SK-N-SH (cell line): ENCODE results near the gene ME3. TPM values are rescaled to one million over a fixed set of nuclear protein-coding genes. Genes with fewer than 3 reads are reported as not detected.

Source experiments
- CTCF ChIA-PET: fragments of 300-600, 350-600 bp; formaldehyde crosslinking; extraction: SDS; loops from one replicate; lab custom pipeline; 2021; lab: Yijun Ruan, JAX
- POLR2A ChIA-PET: fragments of 350-600 bp; sonication (Branson Sonifier 250); formaldehyde crosslinking; extraction: SDS; loops from one replicate; lab custom pipeline; 2020; ENCODE audit warnings: antibody characterized with exemption, inconsistent platforms; lab: Yijun Ruan, JAX
- DNase-seq: peaks from one replicate; pipeline ENCODE4 v3.0.0; 2012
- H2AFZ ChIP-seq: fragments of 200-600 bp; sonication (generic); 2 replicates; pipeline ENCODE4 v1.8.1; 2016; ENCODE audit warnings: antibody characterized with exemption, mild to moderate bottlenecking, low read depth
- H3F3A ChIP-seq: fragments of 200-600 bp; sonication (generic); replicated peaks from 2 replicates; pipeline ENCODE3; 2016; ENCODE audit warnings: antibody characterized with exemption, mild to moderate bottlenecking; ENCODE audit not compliant: insufficient read depth
- H3K27ac ChIP-seq, 2 experiments: fragments of 200-500 bp in 1 of 2; fragments of 200-600 bp in 1 of 2; sonication (Bioruptor generic) in 1 of 2; sonication (generic), shearing (Covaris generic) in 1 of 2; 2 replicates each; pipeline versions ENCODE4 v1.5.1 to v1.6.1; 2014 to 2016; ENCODE audit warnings: low read depth in 2 of 2, inconsistent platforms in 1 of 2, low read length in 1 of 2, mild to moderate bottlenecking in 1 of 2, mixed read lengths in 1 of 2
- H3K27me3 ChIP-seq: fragments of 200-600 bp; sonication (generic), shearing (Covaris generic); 2 replicates; pipeline ENCODE4 v1.6.1; 2016; ENCODE audit warnings: mixed run types; ENCODE audit not compliant: insufficient read depth
- H3K36me3 ChIP-seq, 2 experiments: fragments of 200-500 bp in 1 of 2; fragments of 200-600 bp in 1 of 2; sonication (Bioruptor generic) in 1 of 2; sonication (generic) in 1 of 2; replicated peaks in 1 of 2; 2 replicates each; pipeline versions ENCODE3 to v1.5.1; 2014 to 2016; ENCODE audit warnings: low read length in 1 of 2, mild to moderate bottlenecking in 1 of 2; ENCODE audit not compliant: insufficient read depth in 2 of 2, control insufficient read depth in 1 of 2
- H3K4me1 ChIP-seq, 2 experiments: fragments of 200-500 bp in 1 of 2; fragments of 200-600 bp in 1 of 2; sonication (Bioruptor generic) in 1 of 2; sonication (generic), shearing (Covaris generic) in 1 of 2; 2 replicates each; pipeline versions ENCODE4 v1.5.1 to v1.6.1; 2014 to 2016; ENCODE audit warnings: low read depth in 1 of 2, low read length in 1 of 2, mixed run types in 1 of 2; ENCODE audit not compliant: insufficient read depth in 2 of 2, control insufficient read depth in 1 of 2
- H3K4me2 ChIP-seq: fragments of 200-600 bp; sonication (generic), shearing (Covaris generic); 2 replicates; pipeline ENCODE4 v1.6.1; 2017; ENCODE audit warnings: mixed run types
- H3K4me3 ChIP-seq, 2 experiments: fragments of 200-500 bp in 1 of 2; fragments of 200-600 bp in 1 of 2; sonication (Bioruptor generic) in 1 of 2; sonication (generic), shearing (Covaris generic) in 1 of 2; 2 replicates each; pipeline versions ENCODE4 v1.5.1 to v1.8.1; 2014 to 2016; ENCODE audit warnings: low read depth in 2 of 2, inconsistent platforms in 1 of 2, low read length in 1 of 2, mild to moderate bottlenecking in 1 of 2, mixed read lengths in 1 of 2, moderate library complexity in 1 of 2
- H3K79me2 ChIP-seq: fragments of 200-600 bp; sonication (generic); 2 replicates; pipeline ENCODE4 v1.8.1; 2017; ENCODE audit warnings: mild to moderate bottlenecking; ENCODE audit not compliant: insufficient read depth
- H3K9ac ChIP-seq: fragments of 200-600 bp; sonication (generic); 2 replicates; pipeline ENCODE4 v1.6.1; 2017; ENCODE audit warnings: mixed run types
- H3K9me2 ChIP-seq: fragments of 200-600 bp; sonication (generic); 2 replicates; pipeline ENCODE4 v1.6.1; 2017; ENCODE audit warnings: mixed run types
- H3K9me3 ChIP-seq: fragments of 200-600 bp; sonication (generic); 2 replicates; pipeline ENCODE4 v1.6.1; 2017; ENCODE audit warnings: mixed run types, mild to moderate bottlenecking, moderate library complexity
- H4K20me1 ChIP-seq: fragments of 200-600 bp; sonication (generic); 2 replicates; pipeline ENCODE4 v1.6.1; 2017; ENCODE audit warnings: mild to moderate bottlenecking, mixed run types; ENCODE audit not compliant: insufficient read depth
- CHD2 ChIP-seq: fragments of 150-350 bp; IDR thresholded peaks from 2 replicates; pipeline ENCODE4 v1.6.1; 2018; ENCODE audit warnings: low read length; ENCODE audit not compliant: partially characterized antibody
- EP300 ChIP-seq, 2 experiments: IDR thresholded peaks; 2 replicates each; pipeline versions ENCODE4 v1.4.0 to v1.6.1; 2012; ENCODE audit warnings: borderline replicate concordance in 1 of 2, low read depth in 1 of 2, low read length in 1 of 2
- FOSL2 ChIP-seq: IDR thresholded peaks from 2 replicates; pipeline ENCODE4 v1.4.0; 2012; ENCODE audit warnings: low read depth, mild to moderate bottlenecking, moderate library complexity, borderline replicate concordance
- FOXJ3 ChIP-seq: sonication (generic); formaldehyde crosslinking; IDR thresholded peaks from 2 replicates; pipeline ENCODE4 v1.5.1; 2020; ENCODE audit warnings: mild to moderate bottlenecking, missing genetic modification reagents
- FOXM1 ChIP-seq: IDR thresholded peaks from 2 replicates; pipeline ENCODE4 v1.4.0; 2012; ENCODE audit warnings: low read depth, mild to moderate bottlenecking
- GABPA ChIP-seq: IDR thresholded peaks from 2 replicates; pipeline ENCODE4 v1.4.0; 2012; ENCODE audit warnings: low read depth, mild to moderate bottlenecking
- GATA2 ChIP-seq: sonication (generic); formaldehyde crosslinking; IDR thresholded peaks from 2 replicates; pipeline ENCODE4 v1.5.0; 2020; ENCODE audit warnings: mild to moderate bottlenecking, missing genetic modification reagents
- MXI1 ChIP-seq: IDR thresholded peaks from 2 replicates; pipeline ENCODE4 v1.6.1; 2012; ENCODE audit warnings: mild to moderate bottlenecking, low read depth, low read length, improper control_type of control experiment
- RAD21 ChIP-seq: IDR thresholded peaks from 2 replicates; pipeline ENCODE4 v1.6.1; 2012; ENCODE audit warnings: mild to moderate bottlenecking, low read length
- RCOR1 ChIP-seq: fragments of 150-350 bp; IDR thresholded peaks from 2 replicates; pipeline ENCODE4 v1.6.1; 2017; ENCODE audit warnings: antibody characterized with exemption, low read length
- RXRA ChIP-seq: IDR thresholded peaks from 2 replicates; pipeline ENCODE4 v1.4.0; 2012; ENCODE audit warnings: low read depth, mild to moderate bottlenecking, borderline replicate concordance
- SIN3A ChIP-seq: IDR thresholded peaks from 2 replicates; pipeline ENCODE4 v1.6.1; 2012; ENCODE audit warnings: low read depth, mild to moderate bottlenecking, low read length, moderate library complexity, borderline replicate concordance
- SMC3 ChIP-seq: IDR thresholded peaks from 2 replicates; pipeline ENCODE4 v1.6.1; 2012; ENCODE audit warnings: low read depth, low read length, improper control_type of control experiment
- WGBS: methylation state at CpG from one replicate; pipeline ENCODE4 v1.1.6; 2017; ENCODE audit warnings: low lambda C conversion rate; 5-methylcytosine and 5-hydroxymethylcytosine counted together
- polyA plus RNA-seq, 3 experiments: library from polyadenylated mRNA; depleted of rRNA; stranded (reverse); fragments of >200 nt; gene quantifications; 2 replicates each; pipeline ENCODE4 v1.2.3, GENCODE V29; 2012
- TF ChIP-seq, protein P1 (sequence below): IDR thresholded peaks from 2 replicates; pipeline ENCODE4 v1.4.0; 2012; ENCODE audit warnings: low read depth, borderline replicate concordance
- TF ChIP-seq, protein P2 (sequence below): fragments of 150-350 bp; IDR thresholded peaks from 2 replicates; pipeline ENCODE4 v1.6.1; 2016; ENCODE audit warnings: mild to moderate bottlenecking, low read depth, low read length
- TF ChIP-seq, protein P3 (sequence below): fragments of 150-350 bp; IDR thresholded peaks from 2 replicates; pipeline ENCODE4 v1.6.1; 2017; ENCODE audit warnings: antibody characterized with exemption, low read length, low read depth, borderline replicate concordance
- TF ChIP-seq, protein P4 (sequence below): IDR thresholded peaks from 2 replicates; pipeline ENCODE4 v1.6.1; 2012; ENCODE audit warnings: mild to moderate bottlenecking, low read depth, low read length, moderate library complexity

Gene ME3
- polyA plus RNA-seq, 1 of the 3 experiments (the other 2 are of a cell fraction), result 22.0 TPM

DNA sequence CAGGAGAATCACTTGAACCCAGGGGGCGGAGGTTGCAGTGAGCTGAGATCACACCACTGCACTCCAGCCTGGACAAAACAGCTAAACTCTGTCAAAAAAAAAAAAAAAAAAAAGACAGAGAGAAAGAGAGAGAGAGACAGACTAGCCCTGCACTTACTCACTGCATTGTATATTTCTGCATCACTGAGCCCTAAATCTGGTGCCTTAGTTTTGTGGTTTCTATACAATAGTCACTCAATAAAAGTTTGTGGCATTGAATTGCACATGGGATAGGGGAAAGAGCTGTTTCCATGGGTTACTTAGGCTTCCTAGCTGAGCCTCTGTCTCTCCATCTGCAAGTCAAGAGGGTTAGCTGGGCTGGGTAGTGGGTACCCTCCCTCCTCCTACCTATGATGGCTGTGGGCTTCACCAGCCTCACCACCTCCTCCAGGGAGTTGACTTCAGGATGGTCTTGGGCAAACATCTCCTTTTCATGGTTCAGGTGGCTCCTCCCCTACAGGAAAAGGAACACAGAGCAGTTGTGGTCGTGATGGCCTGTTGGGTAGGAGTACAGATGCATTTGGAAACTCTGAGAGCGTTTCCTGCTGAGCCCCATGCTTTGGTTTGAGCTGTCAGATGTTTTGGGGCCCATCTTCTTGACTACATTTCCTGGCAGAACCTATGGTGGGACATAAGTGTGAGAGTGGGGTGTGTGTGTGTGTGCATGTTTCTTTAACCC lies 224.5 kb downstream of the ME3 start:
- no peaks in the 10 kb centered on the region for H3F3A ChIP-seq
- no peak for DNase-seq
- H3K9ac ChIP-seq, result no peak overlapping the region
- ChIA-PET POLR2A (no interaction called here), CTCF (interaction anchor here (0.5 to 3.5 kb wide), 4 partner anchors 9 to 373 kb away, joined by 3 to 15 read pairs (median 4); no protein-coding TSS in a partner anchor)
- WGBS, result 86% methylated on average over 3 of the region's 3 CpGs
- no peaks in the 10 kb centered on the region for H3K27me3 ChIP-seq
- H4K20me1 ChIP-seq, result no peaks in the 10 kb centered on the region
- no peaks in the 10 kb centered on the region for H3K36me3 ChIP-seq
- H3K9me3 ChIP-seq, result no peaks in the 10 kb centered on the region
- no peaks in the 10 kb centered on the region for H3K9me2 ChIP-seq
- H3K79me2 ChIP-seq, result no peaks in the 10 kb centered on the region
- TF ChIP-seq, protein P1, sequence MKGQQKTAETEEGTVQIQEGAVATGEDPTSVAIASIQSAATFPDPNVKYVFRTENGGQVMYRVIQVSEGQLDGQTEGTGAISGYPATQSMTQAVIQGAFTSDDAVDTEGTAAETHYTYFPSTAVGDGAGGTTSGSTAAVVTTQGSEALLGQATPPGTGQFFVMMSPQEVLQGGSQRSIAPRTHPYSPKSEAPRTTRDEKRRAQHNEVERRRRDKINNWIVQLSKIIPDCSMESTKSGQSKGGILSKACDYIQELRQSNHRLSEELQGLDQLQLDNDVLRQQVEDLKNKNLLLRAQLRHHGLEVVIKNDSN, result no peak
- TF ChIP-seq, protein P2, sequence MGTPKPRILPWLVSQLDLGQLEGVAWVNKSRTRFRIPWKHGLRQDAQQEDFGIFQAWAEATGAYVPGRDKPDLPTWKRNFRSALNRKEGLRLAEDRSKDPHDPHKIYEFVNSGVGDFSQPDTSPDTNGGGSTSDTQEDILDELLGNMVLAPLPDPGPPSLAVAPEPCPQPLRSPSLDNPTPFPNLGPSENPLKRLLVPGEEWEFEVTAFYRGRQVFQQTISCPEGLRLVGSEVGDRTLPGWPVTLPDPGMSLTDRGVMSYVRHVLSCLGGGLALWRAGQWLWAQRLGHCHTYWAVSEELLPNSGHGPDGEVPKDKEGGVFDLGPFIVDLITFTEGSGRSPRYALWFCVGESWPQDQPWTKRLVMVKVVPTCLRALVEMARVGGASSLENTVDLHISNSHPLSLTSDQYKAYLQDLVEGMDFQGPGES, result no peak
- TF ChIP-seq SIN3A, result no peak
- no peak for TF ChIP-seq RXRA
- no peak for TF ChIP-seq CHD2
- no peak for TF ChIP-seq GABPA
- TF ChIP-seq, protein P3, sequence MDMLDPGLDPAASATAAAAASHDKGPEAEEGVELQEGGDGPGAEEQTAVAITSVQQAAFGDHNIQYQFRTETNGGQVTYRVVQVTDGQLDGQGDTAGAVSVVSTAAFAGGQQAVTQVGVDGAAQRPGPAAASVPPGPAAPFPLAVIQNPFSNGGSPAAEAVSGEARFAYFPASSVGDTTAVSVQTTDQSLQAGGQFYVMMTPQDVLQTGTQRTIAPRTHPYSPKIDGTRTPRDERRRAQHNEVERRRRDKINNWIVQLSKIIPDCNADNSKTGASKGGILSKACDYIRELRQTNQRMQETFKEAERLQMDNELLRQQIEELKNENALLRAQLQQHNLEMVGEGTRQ, result no peak
- no peak for TF ChIP-seq GATA2 (CRISPR knock-in tag)
- no peak for TF ChIP-seq EP300 (IDR thresholded peaks at IDR 0.05; ENCODE audit: borderline replicate concordance in 1 of 2, low read depth in 1 of 2, low read length in 1 of 2)
- TF ChIP-seq, protein P4, sequence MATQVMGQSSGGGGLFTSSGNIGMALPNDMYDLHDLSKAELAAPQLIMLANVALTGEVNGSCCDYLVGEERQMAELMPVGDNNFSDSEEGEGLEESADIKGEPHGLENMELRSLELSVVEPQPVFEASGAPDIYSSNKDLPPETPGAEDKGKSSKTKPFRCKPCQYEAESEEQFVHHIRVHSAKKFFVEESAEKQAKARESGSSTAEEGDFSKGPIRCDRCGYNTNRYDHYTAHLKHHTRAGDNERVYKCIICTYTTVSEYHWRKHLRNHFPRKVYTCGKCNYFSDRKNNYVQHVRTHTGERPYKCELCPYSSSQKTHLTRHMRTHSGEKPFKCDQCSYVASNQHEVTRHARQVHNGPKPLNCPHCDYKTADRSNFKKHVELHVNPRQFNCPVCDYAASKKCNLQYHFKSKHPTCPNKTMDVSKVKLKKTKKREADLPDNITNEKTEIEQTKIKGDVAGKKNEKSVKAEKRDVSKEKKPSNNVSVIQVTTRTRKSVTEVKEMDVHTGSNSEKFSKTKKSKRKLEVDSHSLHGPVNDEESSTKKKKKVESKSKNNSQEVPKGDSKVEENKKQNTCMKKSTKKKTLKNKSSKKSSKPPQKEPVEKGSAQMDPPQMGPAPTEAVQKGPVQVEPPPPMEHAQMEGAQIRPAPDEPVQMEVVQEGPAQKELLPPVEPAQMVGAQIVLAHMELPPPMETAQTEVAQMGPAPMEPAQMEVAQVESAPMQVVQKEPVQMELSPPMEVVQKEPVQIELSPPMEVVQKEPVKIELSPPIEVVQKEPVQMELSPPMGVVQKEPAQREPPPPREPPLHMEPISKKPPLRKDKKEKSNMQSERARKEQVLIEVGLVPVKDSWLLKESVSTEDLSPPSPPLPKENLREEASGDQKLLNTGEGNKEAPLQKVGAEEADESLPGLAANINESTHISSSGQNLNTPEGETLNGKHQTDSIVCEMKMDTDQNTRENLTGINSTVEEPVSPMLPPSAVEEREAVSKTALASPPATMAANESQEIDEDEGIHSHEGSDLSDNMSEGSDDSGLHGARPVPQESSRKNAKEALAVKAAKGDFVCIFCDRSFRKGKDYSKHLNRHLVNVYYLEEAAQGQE, result no peak
- TF ChIP-seq RAD21, result no peak
- no peak for TF ChIP-seq FOXJ3
- TF ChIP-seq SMC3, result no peak
- TF ChIP-seq FOXM1, result no peak
- TF ChIP-seq MXI1, result no peak
- TF ChIP-seq RCOR1, result no peak
- TF ChIP-seq FOSL2, result no peak
- no peak overlapping the region for H3K4me2 ChIP-seq
- no peak overlapping the region for H3K27ac ChIP-seq
- H3K4me3 ChIP-seq, result no peak overlapping the region
- no peak overlapping the region for H2AFZ ChIP-seq
- no peaks in the 10 kb centered on the region for H3K4me1 ChIP-seq
